Loucy (cell line): ENCODE results near the gene PIGS.

ENCODE experiments used
- CTCF ChIP-seq: fragments of 200-600 bp; sonication (generic); conservative IDR thresholded peaks from 2 replicates; pipeline ENCODE4 v1.5.1; 2014; ENCODE audit warnings: mild to moderate bottlenecking, antibody characterized with exemption, low read length
- EZH2phosphoT487 ChIP-seq: fragments of 200-600 bp; IDR thresholded peaks from 2 replicates; pipeline ENCODE4 v1.6.1; 2018; ENCODE audit warnings: antibody characterized with exemption, mild to moderate bottlenecking, moderate library complexity, borderline replicate concordance

GRCh38 chr17:28540231-28540630 lies 31.1 kb downstream of the PIGS start:
- no peak for TF ChIP-seq CTCF
- no peak for TF ChIP-seq EZH2phosphoT487
